ENCODE results near the gene NID2. TPM values are rescaled to one million over a fixed set of nuclear protein-coding genes. Genes with fewer than 3 reads are reported as not detected.

The NID2 gene
- total RNA-seq, 1 experiment from 2014 or later: 6.6 TPM

DNA sequence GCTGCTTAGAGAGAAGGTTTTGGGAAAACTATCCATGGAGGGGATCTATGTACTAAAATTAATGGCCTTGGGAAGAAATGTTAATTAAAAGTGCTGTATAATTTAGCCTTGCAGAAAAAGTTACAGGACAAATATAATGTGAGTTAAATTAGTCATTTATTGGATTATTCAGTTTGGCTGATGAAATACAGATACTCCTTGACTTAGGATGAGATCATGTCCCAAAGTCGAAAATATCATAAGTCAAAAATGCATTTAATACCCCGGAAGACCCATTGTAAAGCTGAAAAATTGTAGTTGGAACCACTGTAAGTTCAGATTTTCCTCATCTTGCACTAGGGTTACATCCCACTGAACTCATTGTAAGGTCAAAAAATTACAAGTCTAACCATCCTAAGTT, 69.8 kb downstream of the NID2 start:
- Histone ChIP-seq H2BK5ac (ENCODE audit: insufficient read length, low read length) (no peak overlapping the region), H3K4me1 (ENCODE audit: insufficient read depth, low read length) (no peaks in the 10 kb centered on the region), H4K5ac (ENCODE audit: insufficient read length, low read depth, low read length) (no peak overlapping the region), H3K23ac (ENCODE audit: insufficient read length, low read depth, low read length) (no peak overlapping the region), H3K4me2 (ENCODE audit: insufficient read depth, insufficient read length, low read length) (no peak overlapping the region), H2BK15ac (ENCODE audit: low read depth, low read length) (no peak overlapping the region), H3K9me3 (ENCODE audit: control insufficient read depth, low read depth, low read length) (no peaks in the 10 kb centered on the region), H3K4ac (ENCODE audit: low read depth, low read length) (no peak overlapping the region), H2AK5ac (ENCODE audit: insufficient read length, low read length) (no peak overlapping the region), H3K27me3 (ENCODE audit: insufficient read depth, low read length) (no peaks in the 10 kb centered on the region), H2BK20ac (ENCODE audit: low read depth, low read length, poor library complexity, severe bottlenecking) (no peak overlapping the region), H3K79me2 (ENCODE audit: insufficient read depth, low read length) (no peaks in the 10 kb centered on the region), H4K91ac (ENCODE audit: insufficient read length, low read depth, low read length) (no peak overlapping the region), H2BK120ac (ENCODE audit: low read depth, low read length, poor library complexity, severe bottlenecking) (no peak overlapping the region), H4K20me1 (ENCODE audit: control insufficient read depth, insufficient read depth, insufficient read length) (no peaks in the 10 kb centered on the region), H3K79me1 (ENCODE audit: insufficient read depth, low read depth, low read length, poor library complexity, severe bottlenecking) (no peaks in the 10 kb centered on the region), H2AFZ (ENCODE audit: low read length) (no peak overlapping the region), H2BK12ac (ENCODE audit: insufficient read length, low read depth, low read length) (no peak overlapping the region), H3T11ph (ENCODE audit: low read length) (no peak overlapping the region), H3K27ac (ENCODE audit: insufficient read length, low read depth, low read length) (no peak overlapping the region), H3K18ac (ENCODE audit: insufficient read length, low read depth, low read length) (no peak overlapping the region), H3K14ac (ENCODE audit: insufficient read depth, low read length) (no peak overlapping the region), H3K23me2 (ENCODE audit: insufficient read length, low read depth, low read length, poor library complexity, severe bottlenecking) (no peaks in the 10 kb centered on the region), H4K8ac (replicated peaks; ENCODE audit: insufficient read length, low read depth, low read length) (no peak overlapping the region), H3K56ac (ENCODE audit: insufficient read length, low read depth, low read length) (no peak overlapping the region), H3K9ac (ENCODE audit: extremely low read depth, insufficient read length, low read length) (no peak overlapping the region)
- no peak overlapping the region for H3K4me3 Mint-ChIP-seq
- DNase-seq: no peak
- TF ChIP-seq CTCF (conservative IDR thresholded peaks at IDR 0.05): no peak
- H3K27me3 Mint-ChIP-seq (ENCODE audit: low read depth): no peaks in the 10 kb centered on the region
- no peaks in the 10 kb centered on the region for H3K9me3 Mint-ChIP-seq
- peaks cover 33 to 83% (median 78%) of the 10 kb centered on the region in 3 experiments for H3K36me3 Mint-ChIP-seq (ENCODE audit: insufficient read depth in 1 of 3, low read depth in 3 of 3)
- no CpG with 5 or more reads among the region's 2 CpGs for WGBS (ENCODE audit: extremely low coverage, insufficient read length, low lambda C conversion rate)
- peaks cover 5 to 7% of the 10 kb centered on the region in 2 experiments for H3K4me1 Mint-ChIP-seq
- H3K27ac Mint-ChIP-seq: peak overlapping the region in 1 of 3 experiments; percentile 42; a peak in 1 of 7 replicates

Measured in H9 (cell line).